ENCODE data around the gene WDR41.
"Not testable (repeated sequence)": the region's sequence is repeated elsewhere in the genome, so short reads cannot be mapped to it uniquely, and the experiment has no call there.

WDR41 gene

DNA sequence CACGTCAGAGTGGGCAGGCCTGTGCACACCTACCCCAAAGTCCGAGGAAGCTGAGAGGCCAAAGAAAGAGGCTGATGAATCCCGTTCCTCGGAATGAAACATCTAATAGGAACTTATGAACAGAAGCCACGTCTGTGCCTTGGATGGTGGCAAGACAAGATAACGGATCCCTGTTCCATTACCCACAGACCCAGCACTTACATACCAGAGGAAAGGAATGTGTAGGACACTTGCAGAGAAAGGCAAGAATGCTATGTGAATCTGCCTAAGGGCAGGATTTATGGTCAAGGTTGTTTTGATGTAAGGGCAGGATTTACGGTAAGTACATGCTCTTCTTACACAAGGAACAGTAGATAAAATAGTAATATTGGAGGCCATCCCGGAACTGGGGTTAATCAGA is 93.2 kb downstream of the WDR41 start:
- DNase-seq: peak; percentile 35

DNA sequence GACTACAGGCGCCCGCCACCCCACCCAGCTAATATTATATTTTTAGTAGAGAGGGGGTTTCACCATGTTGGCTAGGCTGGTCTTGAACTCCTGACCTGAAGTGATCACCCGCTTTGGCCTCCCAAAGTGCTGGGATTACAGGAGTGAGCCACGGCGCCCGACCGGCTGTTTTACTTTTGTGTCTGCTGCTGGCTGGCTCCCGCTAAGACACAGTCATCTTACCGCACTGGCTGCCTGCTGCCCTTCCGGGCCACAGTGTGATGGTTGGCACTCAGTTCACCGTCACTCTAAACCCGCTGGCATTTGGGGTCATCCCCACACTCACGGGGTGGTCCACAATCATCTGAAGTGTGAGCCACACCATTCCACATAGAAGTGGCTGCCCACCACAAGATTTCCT is 93.7 kb downstream of the WDR41 start:
- DNase-seq: no peak

DNA sequence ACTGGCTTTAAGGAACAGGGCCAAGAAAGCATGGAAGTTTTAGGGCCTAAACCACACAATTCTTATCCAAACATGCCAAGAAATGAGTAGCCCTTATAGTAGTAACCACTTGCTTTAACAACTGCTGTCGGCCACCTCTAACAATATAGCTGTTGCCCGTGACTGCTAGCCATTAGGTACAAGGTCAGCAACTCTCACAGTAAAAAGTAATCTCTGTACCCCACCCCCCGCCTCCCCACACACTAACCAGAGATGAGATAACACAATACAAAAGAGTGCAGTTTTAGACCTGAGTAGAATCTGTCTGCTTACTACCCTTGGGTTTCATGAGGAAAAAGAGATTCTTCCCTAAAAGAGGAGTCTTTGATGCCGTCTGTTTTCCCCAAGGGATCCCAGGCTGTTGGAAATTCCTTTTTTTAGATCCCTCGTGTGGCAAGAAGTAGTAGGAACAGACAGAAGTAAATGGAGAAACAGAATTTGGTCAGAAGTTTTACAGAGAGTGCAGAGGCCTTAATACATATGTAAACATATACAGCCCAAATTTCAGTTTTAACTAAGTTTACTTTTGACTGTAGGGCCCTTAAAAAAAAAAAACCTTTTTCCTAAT is 94.3 kb downstream of the WDR41 start:
- DNase-seq: no peak

DNA sequence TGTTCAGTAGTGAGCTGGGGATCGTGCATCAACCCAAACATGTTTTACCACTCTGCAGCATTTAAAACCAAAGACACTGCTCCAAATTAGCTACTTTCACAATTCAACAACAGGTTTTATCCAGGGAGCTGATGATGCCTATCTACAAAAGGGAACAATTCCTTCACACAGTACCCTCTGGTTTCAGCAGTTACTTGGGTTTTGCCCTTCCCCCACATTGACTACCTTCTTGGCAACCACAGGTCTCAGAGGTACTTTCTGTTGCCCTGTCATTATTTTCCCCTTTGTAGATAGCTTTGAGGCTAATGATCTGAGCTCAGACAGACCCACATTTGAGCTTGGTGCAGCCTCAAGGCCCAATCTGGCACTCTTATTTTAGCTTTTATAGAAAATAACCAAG is 96.1 kb downstream of the WDR41 start:
- DNase-seq: no peak

GRCh38 chr5:77394064-77394715 is 97.9 kb downstream of the WDR41 start:
- no peak for DNase-seq

DNA sequence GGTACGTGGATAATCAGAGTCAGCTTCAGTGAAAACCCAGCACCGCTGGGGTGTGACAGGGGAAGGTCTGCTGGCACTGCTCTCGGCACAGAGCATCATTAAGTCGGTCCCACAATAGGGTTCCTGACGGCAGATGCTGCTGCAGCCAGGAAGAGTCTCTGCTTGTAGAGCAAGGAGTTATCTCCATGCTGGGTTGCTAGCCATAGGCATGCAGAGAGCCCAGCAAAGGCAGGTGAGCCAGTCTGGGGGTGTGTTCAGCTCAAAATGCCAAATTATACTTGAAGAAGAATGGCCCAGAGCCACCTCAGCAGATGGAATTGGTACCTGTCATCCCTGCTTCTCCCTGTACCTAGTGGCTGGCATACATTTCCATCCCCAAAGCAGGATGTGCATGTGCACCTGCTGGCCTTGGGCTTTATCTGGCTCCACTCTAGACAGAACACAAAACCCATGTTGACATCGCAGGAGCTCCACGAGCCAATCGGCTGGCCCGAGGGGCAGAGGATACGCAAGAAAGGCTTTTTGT is 100.8 kb downstream of the WDR41 start:
- no peak for DNase-seq

DNA sequence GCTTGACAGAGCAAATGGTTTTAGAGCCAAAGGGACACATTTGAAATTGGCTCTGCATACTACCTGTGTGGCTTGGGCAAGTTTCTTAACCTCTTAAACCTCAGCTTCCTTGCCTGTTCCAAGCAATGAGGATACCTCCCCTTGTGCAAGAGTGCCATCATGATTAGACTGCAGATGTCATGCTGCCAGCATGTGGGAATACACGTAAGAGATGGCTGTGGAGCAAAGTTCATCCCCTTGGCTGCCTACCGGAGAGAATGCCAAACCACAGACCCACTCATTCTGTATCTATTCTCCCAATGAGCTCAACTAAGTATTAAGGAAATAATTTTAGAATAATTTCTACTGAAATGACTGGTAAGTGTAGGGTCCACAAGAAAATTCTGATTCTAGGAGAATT is 101.3 kb downstream of the WDR41 start:
- peak; percentile 58 for DNase-seq

- no peak for DNase-seq
These were observed 101.9 kb downstream of the WDR41 start for GRCh38 chr5:77390221-77390620.

DNA sequence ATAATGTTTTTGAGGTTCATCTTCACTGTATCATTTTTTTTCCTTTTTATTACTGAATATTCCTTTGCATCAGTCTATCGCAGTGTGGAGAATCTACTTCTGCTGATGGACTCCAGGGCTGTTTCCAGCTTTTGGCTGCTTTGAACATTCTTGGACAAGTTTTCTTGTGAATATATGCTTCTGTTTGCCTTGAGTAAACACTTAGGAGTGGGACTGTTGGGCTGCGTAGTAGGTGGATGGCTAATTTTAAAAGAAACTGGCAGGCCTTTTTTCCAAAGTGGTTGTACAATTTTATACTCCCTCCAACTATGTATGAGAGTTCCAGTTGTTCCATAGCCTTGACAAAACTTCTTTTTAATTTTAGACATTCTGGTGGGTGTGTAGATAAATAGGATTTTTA is 102.4 kb downstream of the WDR41 start:
- DNase-seq: no peak

DNA sequence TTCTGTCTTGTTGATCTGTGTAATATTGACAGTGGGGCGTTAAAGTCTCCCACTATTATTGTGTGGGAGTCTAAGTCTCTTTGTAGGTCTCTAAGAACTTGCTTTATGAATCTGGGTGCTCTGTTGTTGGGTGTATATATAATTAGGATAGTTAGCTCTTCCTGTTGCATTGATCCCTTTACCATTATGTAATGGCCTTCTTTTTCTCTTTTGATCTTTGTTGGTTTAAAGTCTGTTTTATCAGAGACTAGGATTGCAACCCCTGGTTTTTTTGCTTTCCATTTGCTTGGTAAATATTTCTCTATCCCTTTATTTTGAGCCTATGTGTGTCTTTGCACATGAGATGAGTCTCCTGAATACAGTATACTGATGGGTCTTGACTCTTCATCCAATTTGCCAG is 105.8 kb downstream of the WDR41 start:
- not testable (repeated sequence) for DNase-seq

GRCh38 chr5:77383336-77383735 is 108.8 kb downstream of the WDR41 start:
- not testable (repeated sequence) for DNase-seq
